ENCODE results near the gene GATAD2B. TPM values are rescaled to one million over a fixed set of nuclear protein-coding genes. Genes with fewer than 3 reads are reported as not detected.

The GATAD2B gene
- total RNA-seq, 1 donor from 2014 or later: 48.4 TPM

DNA sequence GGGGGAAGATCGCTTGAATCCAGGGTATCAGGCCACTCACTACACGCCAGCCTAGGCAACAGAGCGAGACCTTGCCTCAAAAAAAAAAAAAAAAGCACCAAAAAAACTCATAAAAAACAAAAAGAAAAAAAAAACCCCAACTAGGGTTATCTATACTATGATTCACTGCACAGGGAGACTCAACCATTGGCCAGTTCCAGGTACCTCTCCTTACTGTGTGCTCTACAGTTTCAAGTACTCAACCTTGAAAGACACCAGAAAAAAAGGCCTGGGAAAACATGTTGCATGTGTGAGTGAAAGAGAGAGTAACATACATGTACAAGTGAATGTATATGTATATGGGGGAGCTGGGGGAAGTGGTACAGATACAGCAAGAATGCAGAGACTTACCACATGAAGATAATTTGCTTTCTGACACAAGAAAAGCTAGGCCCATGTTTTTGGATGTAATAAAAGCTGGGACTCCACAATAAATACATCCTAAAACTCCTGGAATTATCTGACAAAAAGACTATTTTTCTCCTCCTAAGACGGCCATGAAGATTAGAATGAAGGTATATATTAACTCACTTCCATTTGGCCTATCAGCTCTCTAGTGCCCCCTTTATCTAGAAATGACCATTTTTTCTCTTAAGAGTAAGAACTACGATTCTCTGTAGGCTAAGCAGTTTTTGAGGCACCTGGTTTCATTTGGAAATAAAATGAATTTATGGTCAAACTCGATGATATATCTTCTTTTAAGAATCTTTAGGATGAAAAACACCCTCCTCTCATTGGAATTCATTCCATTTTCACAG is 95.4 kb downstream of the GATAD2B start:
- Histone ChIP-seq H4K20me1 (ENCODE audit: insufficient read depth, low read length) (peaks cover 26% of the 10 kb centered on the region), H3K9ac (ENCODE audit: low read length) (no peak overlapping the region), H3K27ac (ENCODE audit: low read depth, low read length) (no peak overlapping the region), H3K79me2 (ENCODE audit: insufficient read depth, low read length) (peaks cover 16% of the 10 kb centered on the region), H2AFZ (ENCODE audit: low read depth, low read length) (no peak overlapping the region), H3K4me3 (ENCODE audit: insufficient read depth, low read depth, low read length) (no peak overlapping the region), H3K27me3 (ENCODE audit: insufficient read depth, low read length) (no peaks in the 10 kb centered on the region), H3K4me1 (ENCODE audit: insufficient read depth, low read length) (no peaks in the 10 kb centered on the region), H3K36me3 (ENCODE audit: insufficient read depth, low read length) (peaks cover 9% of the 10 kb centered on the region), H3K4me2 (ENCODE audit: low read length) (no peak overlapping the region), H3K9me3 (ENCODE audit: insufficient read depth, low read depth, low read length) (no peaks in the 10 kb centered on the region)
- FAIRE-seq: no peak
- H3K27me3 Mint-ChIP-seq (ENCODE audit: low read depth, unreplicated experiment): no peaks in the 10 kb centered on the region
- H3K9me3 Mint-ChIP-seq (ENCODE audit: unreplicated experiment): no peaks in the 10 kb centered on the region
- DNase-seq (ENCODE audit: low read depth): no peak
- peaks cover 6% of the 10 kb centered on the region for H3K4me1 Mint-ChIP-seq (ENCODE audit: low read depth, unreplicated experiment)
- no peak for TF ChIP-seq EZH2 (IDR thresholded peaks at IDR 0.05; ENCODE audit: insufficient read depth, low read length)
- TF ChIP-seq, protein P1, sequence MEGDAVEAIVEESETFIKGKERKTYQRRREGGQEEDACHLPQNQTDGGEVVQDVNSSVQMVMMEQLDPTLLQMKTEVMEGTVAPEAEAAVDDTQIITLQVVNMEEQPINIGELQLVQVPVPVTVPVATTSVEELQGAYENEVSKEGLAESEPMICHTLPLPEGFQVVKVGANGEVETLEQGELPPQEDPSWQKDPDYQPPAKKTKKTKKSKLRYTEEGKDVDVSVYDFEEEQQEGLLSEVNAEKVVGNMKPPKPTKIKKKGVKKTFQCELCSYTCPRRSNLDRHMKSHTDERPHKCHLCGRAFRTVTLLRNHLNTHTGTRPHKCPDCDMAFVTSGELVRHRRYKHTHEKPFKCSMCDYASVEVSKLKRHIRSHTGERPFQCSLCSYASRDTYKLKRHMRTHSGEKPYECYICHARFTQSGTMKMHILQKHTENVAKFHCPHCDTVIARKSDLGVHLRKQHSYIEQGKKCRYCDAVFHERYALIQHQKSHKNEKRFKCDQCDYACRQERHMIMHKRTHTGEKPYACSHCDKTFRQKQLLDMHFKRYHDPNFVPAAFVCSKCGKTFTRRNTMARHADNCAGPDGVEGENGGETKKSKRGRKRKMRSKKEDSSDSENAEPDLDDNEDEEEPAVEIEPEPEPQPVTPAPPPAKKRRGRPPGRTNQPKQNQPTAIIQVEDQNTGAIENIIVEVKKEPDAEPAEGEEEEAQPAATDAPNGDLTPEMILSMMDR (IDR thresholded peaks at IDR 0.05; ENCODE audit: insufficient read depth, low read depth, low read length): no peak
- no peak overlapping the region for H3K4me3 Mint-ChIP-seq (ENCODE audit: unreplicated experiment)
- H3K36me3 Mint-ChIP-seq (ENCODE audit: low read depth, unreplicated experiment): peaks cover 11% of the 10 kb centered on the region
- no peak overlapping the region for H3K27ac Mint-ChIP-seq (ENCODE audit: unreplicated experiment)

DNA sequence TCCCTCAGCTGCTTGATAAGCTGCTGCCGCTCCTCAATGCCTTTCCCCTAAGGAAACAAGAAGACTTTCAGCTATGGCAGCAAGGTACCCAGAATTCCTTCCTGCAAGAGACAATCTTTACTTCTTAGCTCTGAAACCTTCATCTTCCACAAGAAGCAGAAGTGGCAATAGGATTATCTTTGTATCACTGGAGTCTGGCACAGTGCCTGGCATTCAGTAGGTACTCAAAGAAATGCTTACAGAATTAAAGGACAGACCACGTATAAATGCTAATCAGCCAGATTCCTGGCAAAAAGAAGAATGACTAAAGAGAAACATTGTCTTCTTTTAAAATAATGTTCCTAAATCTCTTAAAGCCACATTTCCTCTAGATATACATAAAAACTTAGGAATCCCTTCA is 103.9 kb downstream of the GATAD2B start:
- Mint-ChIP-seq H3K4me3 (ENCODE audit: unreplicated experiment) (no peak overlapping the region), H3K4me1 (ENCODE audit: low read depth, unreplicated experiment) (no peaks in the 10 kb centered on the region), H3K36me3 (ENCODE audit: low read depth, unreplicated experiment) (peaks cover 13% of the 10 kb centered on the region), H3K27me3 (ENCODE audit: low read depth, unreplicated experiment) (no peaks in the 10 kb centered on the region), H3K9me3 (ENCODE audit: unreplicated experiment) (no peaks in the 10 kb centered on the region), H3K27ac (ENCODE audit: unreplicated experiment) (no peak overlapping the region)
- TF ChIP-seq EZH2 (IDR thresholded peaks at IDR 0.05; ENCODE audit: insufficient read depth, low read length): no peak
- TF ChIP-seq, protein P1 (IDR thresholded peaks at IDR 0.05; ENCODE audit: insufficient read depth, low read depth, low read length): no peak
- no peak overlapping the region for H3K27ac ChIP-seq (ENCODE audit: low read depth, low read length)
- no peaks in the 10 kb centered on the region for H3K9me3 ChIP-seq (ENCODE audit: insufficient read depth, low read depth, low read length)
- H3K9ac ChIP-seq (ENCODE audit: low read length): no peak overlapping the region
- H2AFZ ChIP-seq (ENCODE audit: low read depth, low read length): no peak overlapping the region
- H3K4me2 ChIP-seq (ENCODE audit: low read length): no peak overlapping the region
- H3K4me3 ChIP-seq (ENCODE audit: insufficient read depth, low read depth, low read length): no peak overlapping the region
- H4K20me1 ChIP-seq (ENCODE audit: insufficient read depth, low read length): peaks cover 4% of the 10 kb centered on the region
- DNase-seq (ENCODE audit: low read depth) (no peak), FAIRE-seq (no peak)
- H3K79me2 ChIP-seq (ENCODE audit: insufficient read depth, low read length): no peaks in the 10 kb centered on the region
- peaks cover 18% of the 10 kb centered on the region for H3K36me3 ChIP-seq (ENCODE audit: insufficient read depth, low read length)
- H3K4me1 ChIP-seq (ENCODE audit: insufficient read depth, low read length): no peaks in the 10 kb centered on the region
- H3K27me3 ChIP-seq (ENCODE audit: insufficient read depth, low read length): no peaks in the 10 kb centered on the region

DNA sequence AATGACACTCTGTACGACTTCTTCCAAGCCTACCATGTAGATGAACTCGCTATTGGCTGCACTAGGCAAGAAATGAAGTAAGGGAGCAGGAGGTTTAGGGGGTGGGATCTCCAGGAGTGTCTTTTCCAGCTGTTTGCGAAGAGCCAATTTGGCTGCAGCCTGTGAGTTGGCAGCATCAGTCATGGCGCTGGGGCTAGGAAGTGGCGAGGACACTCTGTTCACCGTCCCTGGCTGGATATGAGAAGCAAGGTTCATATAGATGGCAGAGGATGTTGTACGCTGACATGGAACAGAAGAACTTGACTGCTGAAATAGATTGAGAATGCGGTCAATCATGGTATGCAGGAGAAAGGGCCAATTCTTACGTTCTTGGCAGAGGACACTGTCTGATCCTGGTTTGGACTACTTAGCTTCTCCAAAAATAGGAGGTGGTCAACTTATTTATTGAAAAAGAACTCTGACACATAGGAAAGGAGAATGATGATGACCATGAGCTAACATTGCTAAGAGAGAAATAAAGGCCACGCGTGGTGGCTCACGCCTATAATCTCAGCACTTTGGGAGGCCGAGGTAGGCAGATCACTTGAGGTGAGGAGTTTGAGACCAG is 106.4 kb downstream of the GATAD2B start:
- Mint-ChIP-seq H3K4me1 (ENCODE audit: low read depth, unreplicated experiment) (no peaks in the 10 kb centered on the region), H3K27me3 (ENCODE audit: low read depth, unreplicated experiment) (no peaks in the 10 kb centered on the region), H3K9me3 (ENCODE audit: unreplicated experiment) (no peaks in the 10 kb centered on the region), H3K36me3 (ENCODE audit: low read depth, unreplicated experiment) (peaks cover 18% of the 10 kb centered on the region), H3K27ac (ENCODE audit: unreplicated experiment) (no peak overlapping the region), H3K4me3 (ENCODE audit: unreplicated experiment) (no peak overlapping the region)
- FAIRE-seq: no peak
- Histone ChIP-seq H3K79me2 (ENCODE audit: insufficient read depth, low read length) (no peaks in the 10 kb centered on the region), H3K4me2 (ENCODE audit: low read length) (no peak overlapping the region), H3K27ac (ENCODE audit: low read depth, low read length) (no peak overlapping the region), H2AFZ (ENCODE audit: low read depth, low read length) (no peak overlapping the region), H3K4me3 (ENCODE audit: insufficient read depth, low read depth, low read length) (no peak overlapping the region), H3K36me3 (ENCODE audit: insufficient read depth, low read length) (peaks cover 37% of the 10 kb centered on the region), H3K4me1 (ENCODE audit: insufficient read depth, low read length) (no peaks in the 10 kb centered on the region), H3K9me3 (ENCODE audit: insufficient read depth, low read depth, low read length) (no peaks in the 10 kb centered on the region), H3K9ac (ENCODE audit: low read length) (no peak overlapping the region), H4K20me1 (ENCODE audit: insufficient read depth, low read length) (peaks cover 4% of the 10 kb centered on the region), H3K27me3 (ENCODE audit: insufficient read depth, low read length) (no peaks in the 10 kb centered on the region)
- DNase-seq (ENCODE audit: low read depth): peak; percentile 40
- TF ChIP-seq EZH2 (IDR thresholded peaks at IDR 0.05; ENCODE audit: insufficient read depth, low read length): no peak
- TF ChIP-seq, protein P1 (IDR thresholded peaks at IDR 0.05; ENCODE audit: insufficient read depth, low read depth, low read length): no peak

Measured in astrocyte (in vitro differentiated cells and primary cell).